Measurements from ENCODE around the gene CLIC1.

CLIC1 gene

GRCh38 chr6:31717499-31718222 is 18.7 kb downstream of the CLIC1 start:
- H4K20me1 ChIP-seq (ENCODE audit: insufficient read depth, low read length, poor library complexity, severe bottlenecking): no peaks in the 10 kb centered on the region
- H3F3A ChIP-seq (ENCODE audit: low read depth): no peaks in the 10 kb centered on the region
- H3K9me3 ChIP-seq (ENCODE audit: insufficient read depth, low read depth, low read length): no peaks in the 10 kb centered on the region
- no peaks in the 10 kb centered on the region for H3K9me2 ChIP-seq (replicated peaks; ENCODE audit: low read depth, low read length)
- no peaks in the 10 kb centered on the region for H3K27me3 ChIP-seq (ENCODE audit: insufficient read depth, low read length, poor library complexity, severe bottlenecking)
- TF ChIP-seq EZH2phosphoT487 (IDR thresholded peaks at IDR 0.05; ENCODE audit: borderline replicate concordance): no peak
- no peak for TF ChIP-seq CTCF (conservative IDR thresholded peaks at IDR 0.05; ENCODE audit: low read length)
- no peaks in the 10 kb centered on the region for H3K36me3 ChIP-seq (ENCODE audit: insufficient read depth, low read length)
- H3K79me2 ChIP-seq (ENCODE audit: insufficient read depth, low read length): no peaks in the 10 kb centered on the region
- H3K4me3 ChIP-seq (ENCODE audit: low read length, poor library complexity, severe bottlenecking): no peak overlapping the region
- no peak overlapping the region for H3K4me2 ChIP-seq (ENCODE audit: low read depth, low read length, poor library complexity, severe bottlenecking)
- H2AFZ ChIP-seq (ENCODE audit: low read length): no peak overlapping the region
- peaks cover 21% of the 10 kb centered on the region for H3K4me1 ChIP-seq (ENCODE audit: insufficient read depth, low read length, poor library complexity, severe bottlenecking)
- H3K9ac ChIP-seq (ENCODE audit: low read depth, low read length, poor library complexity, severe bottlenecking): no peak overlapping the region

GRCh38 chr6:31715022-31715958 is 21.0 kb downstream of the CLIC1 start, which contains the start of gene LY6G6D:
Gene LY6G6D (plus strand): TSS chr6:31715348. CDS start chr6:31715356, 8 bp downstream.
- Histone ChIP-seq H3F3A (ENCODE audit: low read depth) (no peaks in the 10 kb centered on the region), H3K4me1 (ENCODE audit: insufficient read depth, low read length, poor library complexity, severe bottlenecking) (peaks cover 40% of the 10 kb centered on the region), H2AFZ (ENCODE audit: low read length) (peak within 1 kb of the TSS; percentile 60; the same call in 1 of the 2 replicates), H3K36me3 (ENCODE audit: insufficient read depth, low read length) (no peaks in the 10 kb centered on the region), H3K9ac (ENCODE audit: low read depth, low read length, poor library complexity, severe bottlenecking) (peak within 1 kb of the TSS; percentile 52), H3K79me2 (ENCODE audit: insufficient read depth, low read length) (no peaks in the 10 kb centered on the region), H3K27me3 (ENCODE audit: insufficient read depth, low read length, poor library complexity, severe bottlenecking) (no peaks in the 10 kb centered on the region), H3K9me2 (replicated peaks; ENCODE audit: low read depth, low read length) (no peaks in the 10 kb centered on the region), H3K9me3 (ENCODE audit: insufficient read depth, low read depth, low read length) (no peaks in the 10 kb centered on the region), H4K20me1 (ENCODE audit: insufficient read depth, low read length, poor library complexity, severe bottlenecking) (no peaks in the 10 kb centered on the region), H3K4me3 (ENCODE audit: low read length, poor library complexity, severe bottlenecking) (no peak within 1 kb of the TSS), H3K4me2 (ENCODE audit: low read depth, low read length, poor library complexity, severe bottlenecking) (no peak within 1 kb of the TSS)
- TF ChIP-seq EZH2phosphoT487 (IDR thresholded peaks at IDR 0.05; ENCODE audit: borderline replicate concordance) (no peak), CTCF (conservative IDR thresholded peaks at IDR 0.05; ENCODE audit: low read length) (no peak)

GRCh38 chr6:31713991-31714684 is 22.2 kb downstream of the CLIC1 start:
- peak overlapping the region; percentile 52 for H3K9ac ChIP-seq (ENCODE audit: low read depth, low read length, poor library complexity, severe bottlenecking)
- no peaks in the 10 kb centered on the region for H3K36me3 ChIP-seq (ENCODE audit: insufficient read depth, low read length)
- H3K4me3 ChIP-seq (ENCODE audit: low read length, poor library complexity, severe bottlenecking): no peak overlapping the region
- no peaks in the 10 kb centered on the region for H3K27me3 ChIP-seq (ENCODE audit: insufficient read depth, low read length, poor library complexity, severe bottlenecking)
- H3K9me3 ChIP-seq (ENCODE audit: insufficient read depth, low read depth, low read length): no peaks in the 10 kb centered on the region
- no peaks in the 10 kb centered on the region for H4K20me1 ChIP-seq (ENCODE audit: insufficient read depth, low read length, poor library complexity, severe bottlenecking)
- no peak for TF ChIP-seq CTCF (conservative IDR thresholded peaks at IDR 0.05; ENCODE audit: low read length)
- no peak overlapping the region for H3K4me2 ChIP-seq (ENCODE audit: low read depth, low read length, poor library complexity, severe bottlenecking)
- no peaks in the 10 kb centered on the region for H3F3A ChIP-seq (ENCODE audit: low read depth)
- H3K79me2 ChIP-seq (ENCODE audit: insufficient read depth, low read length): no peaks in the 10 kb centered on the region
- H2AFZ ChIP-seq (ENCODE audit: low read length): peak overlapping the region; percentile 56; the same call in 1 of the 2 replicates
- H3K9me2 ChIP-seq (replicated peaks; ENCODE audit: low read depth, low read length): no peaks in the 10 kb centered on the region
- H3K4me1 ChIP-seq (ENCODE audit: insufficient read depth, low read length, poor library complexity, severe bottlenecking): peaks cover 40% of the 10 kb centered on the region

Measured in Loucy (cell line).